OCI-LY1 (cell line): ENCODE data around the gene CHST11.

Source experiments
- H2AFZ ChIP-seq: fragments of 200-600 bp; sonication (generic), shearing (Covaris generic); 2 replicates; pipeline ENCODE4 v1.6.0; 2014; ENCODE audit warnings: antibody characterized with exemption, mild to moderate bottlenecking, low read length
- H3F3A ChIP-seq: fragments of 200-600 bp; sonication (generic), shearing (Covaris generic); 2 replicates; pipeline ENCODE4 v1.6.0; 2014; ENCODE audit warnings: mild to moderate bottlenecking, antibody characterized with exemption, low read length, moderate library complexity; ENCODE audit not compliant: insufficient read depth
- H3K27ac ChIP-seq: fragments of 200-600 bp; sonication (generic); 2 replicates; pipeline ENCODE4 v1.5.1; 2014; ENCODE audit warnings: low read length, mixed run types, mild to moderate bottlenecking, low read depth; ENCODE audit not compliant: poor library complexity, severe bottlenecking
- H3K27me3 ChIP-seq: fragments of 200-600 bp; sonication (generic); 2 replicates; pipeline ENCODE4 v1.6.0; 2014; ENCODE audit warnings: antibody characterized with exemption, mild to moderate bottlenecking, low read length, moderate library complexity; ENCODE audit not compliant: insufficient read depth
- H3K36me3 ChIP-seq: fragments of 200-600 bp; sonication (generic); 2 replicates; pipeline ENCODE4 v1.6.1; 2014; ENCODE audit warnings: mild to moderate bottlenecking, antibody characterized with exemption, low read length, moderate library complexity, mixed read lengths; ENCODE audit not compliant: insufficient read depth
- H3K4me1 ChIP-seq: fragments of 200-600 bp; sonication (generic); 2 replicates; pipeline ENCODE4 v1.5.1; 2014; ENCODE audit warnings: mild to moderate bottlenecking, low read length, moderate library complexity; ENCODE audit not compliant: insufficient read depth, severe bottlenecking
- H3K4me2 ChIP-seq: fragments of 200-600 bp; sonication (generic), shearing (Covaris generic); 2 replicates; pipeline ENCODE4 v1.6.1; 2014; ENCODE audit warnings: low read length
- H3K4me3 ChIP-seq: fragments of 200-600 bp; sonication (generic); 2 replicates; pipeline ENCODE4 v1.5.1; 2014; ENCODE audit warnings: low read length, low read depth, mild to moderate bottlenecking, mixed read lengths; ENCODE audit not compliant: poor library complexity, severe bottlenecking
- H3K79me2 ChIP-seq: fragments of 200-600 bp; shearing (Covaris generic); 2 replicates; pipeline ENCODE4 v1.6.1; 2016; ENCODE audit warnings: mixed run types, low read length, mixed read lengths; ENCODE audit not compliant: insufficient read depth
- H3K9ac ChIP-seq: fragments of 200-600 bp; sonication (generic), shearing (Covaris generic); 2 replicates; pipeline ENCODE4 v1.6.1; 2014; ENCODE audit warnings: mild to moderate bottlenecking, low read length, mixed read lengths
- H3K9me2 ChIP-seq: fragments of 200-600 bp; sonication (generic), shearing (Covaris generic); 2 replicates; pipeline ENCODE4 v1.6.1; 2014; ENCODE audit warnings: low read depth, mild to moderate bottlenecking, low read length, mixed read lengths
- H3K9me3 ChIP-seq: fragments of 200-600 bp; shearing (Covaris generic); 2 replicates; pipeline ENCODE4 v1.6.1; 2014; ENCODE audit warnings: low read length, mixed read lengths
- H4K20me1 ChIP-seq: fragments of 200-600 bp; sonication (generic), shearing (Covaris generic); 2 replicates; pipeline ENCODE4 v1.6.0; 2016; ENCODE audit warnings: mild to moderate bottlenecking, low read length; ENCODE audit not compliant: insufficient read depth
- EZH2 ChIP-seq: fragments of 200-600 bp; sonication (generic), shearing (Covaris generic); IDR thresholded peaks from 2 replicates; pipeline ENCODE4 v1.8.0; 2017; ENCODE audit warnings: borderline replicate concordance, mixed run types, mild to moderate bottlenecking, antibody characterized with exemption, low read length, moderate library complexity, mixed read lengths
- TF ChIP-seq, protein P1 (sequence below): fragments of 200-600 bp; sonication (generic), shearing (Covaris generic); IDR thresholded peaks from 2 replicates; pipeline ENCODE4 v1.5.1; 2017; ENCODE audit warnings: mild to moderate bottlenecking, antibody characterized with exemption, low read length, moderate library complexity, mixed read lengths

CHST11 gene

DNA sequence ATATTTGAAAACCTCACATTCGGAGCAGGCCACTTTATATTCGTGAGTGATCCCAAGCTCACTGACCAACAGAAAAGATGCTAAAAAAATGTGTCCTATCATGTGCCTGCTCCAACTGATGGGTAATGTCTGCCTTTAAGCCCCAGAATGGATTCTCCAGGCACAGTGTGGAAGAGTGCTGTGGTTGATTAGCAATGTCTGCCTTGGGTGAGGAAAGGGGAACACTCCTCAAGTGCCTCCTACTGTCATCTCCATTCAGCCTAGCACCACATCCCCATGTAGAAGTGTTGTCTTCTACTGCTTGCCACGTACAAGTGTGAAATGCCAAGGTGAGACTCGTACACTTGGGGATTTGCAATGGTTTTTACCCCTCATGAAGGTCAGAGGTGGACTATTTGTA, 302.0 kb downstream of the CHST11 start:
- Histone ChIP-seq H3K9me2 (no peaks in the 10 kb centered on the region), H3K36me3 (peaks cover 9% of the 10 kb centered on the region; the same call in 1 of the 2 replicates), H3K4me3 (no peak overlapping the region), H4K20me1 (no peaks in the 10 kb centered on the region), H3F3A (no peaks in the 10 kb centered on the region), H3K27me3 (no peaks in the 10 kb centered on the region), H3K4me1 (no peaks in the 10 kb centered on the region), H3K27ac (no peak overlapping the region), H2AFZ (no peak overlapping the region), H3K9me3 (no peaks in the 10 kb centered on the region), H3K9ac (no peak overlapping the region), H3K79me2 (no peaks in the 10 kb centered on the region), H3K4me2 (no peak overlapping the region)
- TF ChIP-seq, protein P1, sequence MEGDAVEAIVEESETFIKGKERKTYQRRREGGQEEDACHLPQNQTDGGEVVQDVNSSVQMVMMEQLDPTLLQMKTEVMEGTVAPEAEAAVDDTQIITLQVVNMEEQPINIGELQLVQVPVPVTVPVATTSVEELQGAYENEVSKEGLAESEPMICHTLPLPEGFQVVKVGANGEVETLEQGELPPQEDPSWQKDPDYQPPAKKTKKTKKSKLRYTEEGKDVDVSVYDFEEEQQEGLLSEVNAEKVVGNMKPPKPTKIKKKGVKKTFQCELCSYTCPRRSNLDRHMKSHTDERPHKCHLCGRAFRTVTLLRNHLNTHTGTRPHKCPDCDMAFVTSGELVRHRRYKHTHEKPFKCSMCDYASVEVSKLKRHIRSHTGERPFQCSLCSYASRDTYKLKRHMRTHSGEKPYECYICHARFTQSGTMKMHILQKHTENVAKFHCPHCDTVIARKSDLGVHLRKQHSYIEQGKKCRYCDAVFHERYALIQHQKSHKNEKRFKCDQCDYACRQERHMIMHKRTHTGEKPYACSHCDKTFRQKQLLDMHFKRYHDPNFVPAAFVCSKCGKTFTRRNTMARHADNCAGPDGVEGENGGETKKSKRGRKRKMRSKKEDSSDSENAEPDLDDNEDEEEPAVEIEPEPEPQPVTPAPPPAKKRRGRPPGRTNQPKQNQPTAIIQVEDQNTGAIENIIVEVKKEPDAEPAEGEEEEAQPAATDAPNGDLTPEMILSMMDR: no peak
- no peak for TF ChIP-seq EZH2

DNA sequence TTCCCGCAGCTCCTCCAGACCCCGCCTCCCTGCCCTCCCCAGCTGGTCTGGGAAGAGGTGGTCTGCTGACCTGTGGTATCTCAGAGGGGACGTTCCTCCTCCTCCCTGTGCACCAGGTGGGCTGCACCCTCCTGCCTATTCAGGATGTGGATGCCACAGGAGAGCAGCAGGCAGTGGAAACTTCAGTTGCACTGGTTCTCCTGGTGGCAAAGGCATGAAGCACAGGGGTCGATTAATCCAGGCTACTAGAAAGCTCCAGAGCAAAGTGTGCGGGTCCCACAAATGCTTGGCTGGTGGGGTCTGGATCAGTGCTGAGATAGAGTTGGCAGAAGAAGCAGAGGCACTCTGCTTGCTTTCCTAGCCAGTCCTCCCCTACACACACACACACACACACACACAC, 304.3 kb downstream of the CHST11 start:
- H3K4me3 ChIP-seq: no peak overlapping the region
- TF ChIP-seq, protein P1: no peak
- no peak for TF ChIP-seq EZH2
- H4K20me1 ChIP-seq: no peaks in the 10 kb centered on the region
- no peak overlapping the region for H3K27ac ChIP-seq
- no peak overlapping the region for H3K4me2 ChIP-seq
- H3K27me3 ChIP-seq: no peaks in the 10 kb centered on the region
- H3K9me2 ChIP-seq: no peaks in the 10 kb centered on the region
- H2AFZ ChIP-seq: no peak overlapping the region
- no peaks in the 10 kb centered on the region for H3K79me2 ChIP-seq
- H3K9ac ChIP-seq: no peak overlapping the region
- H3K4me1 ChIP-seq: peaks cover 9% of the 10 kb centered on the region
- peaks cover 9% of the 10 kb centered on the region; the same call in 1 of the 2 replicates for H3K36me3 ChIP-seq
- H3F3A ChIP-seq: no peaks in the 10 kb centered on the region
- H3K9me3 ChIP-seq: no peaks in the 10 kb centered on the region

DNA sequence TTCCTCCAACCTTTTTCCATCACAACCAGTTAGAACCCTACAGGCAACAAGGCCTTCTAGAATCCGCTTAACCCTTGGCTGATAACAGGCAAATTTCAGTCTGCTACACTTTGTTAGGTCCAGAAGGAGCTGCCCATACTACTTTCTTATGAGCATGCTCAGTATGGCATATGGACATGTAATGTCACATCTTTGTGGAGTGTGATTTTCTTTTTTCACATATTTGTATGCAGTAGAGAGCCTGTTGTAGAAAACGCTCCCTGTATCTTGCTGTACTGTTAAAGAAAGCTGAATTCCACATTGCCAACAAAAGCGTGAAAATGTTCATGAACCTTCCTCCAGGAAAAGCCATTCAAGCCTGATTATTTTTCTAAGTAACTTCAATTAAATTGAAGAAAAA, 304.9 kb downstream of the CHST11 start:
- no peaks in the 10 kb centered on the region for H4K20me1 ChIP-seq
- peaks cover 9% of the 10 kb centered on the region for H3K4me1 ChIP-seq
- H2AFZ ChIP-seq: no peak overlapping the region
- TF ChIP-seq, protein P1: no peak
- TF ChIP-seq EZH2: no peak
- H3K9me3 ChIP-seq: no peaks in the 10 kb centered on the region
- H3K27me3 ChIP-seq: no peaks in the 10 kb centered on the region
- H3K4me3 ChIP-seq: no peak overlapping the region
- no peak overlapping the region for H3K4me2 ChIP-seq
- H3K36me3 ChIP-seq: peaks cover 9% of the 10 kb centered on the region; the same call in 1 of the 2 replicates
- H3K9me2 ChIP-seq: no peaks in the 10 kb centered on the region
- no peaks in the 10 kb centered on the region for H3K79me2 ChIP-seq
- H3K9ac ChIP-seq: no peak overlapping the region
- no peak overlapping the region for H3K27ac ChIP-seq
- no peaks in the 10 kb centered on the region for H3F3A ChIP-seq
